BLaER1 (cell line): ENCODE data around the gene MEAF6.
"Not testable (repeated sequence)": the region's sequence is repeated elsewhere in the genome, so short reads cannot be mapped to it uniquely, and the experiment has no call there.

Experiments used
- H3K27ac ChIP-seq: shearing (Covaris generic); formaldehyde crosslinking; 2 replicates; pipeline ENCODE4 v1.8.1; 2022
- H3K27me3 ChIP-seq: shearing (Covaris generic); formaldehyde crosslinking; 2 replicates; pipeline ENCODE4 v1.8.1; 2022
- H3K36me3 ChIP-seq: shearing (Covaris generic); formaldehyde crosslinking; 2 replicates; pipeline ENCODE4 v1.8.1; 2022
- H3K4me1 ChIP-seq: shearing (Covaris generic); formaldehyde crosslinking; 2 replicates; pipeline ENCODE4 v1.8.1; 2022
- H3K4me2 ChIP-seq: shearing (Covaris generic); formaldehyde crosslinking; 2 replicates; pipeline ENCODE4 v1.8.1; 2022
- H3K4me3 ChIP-seq: shearing (Covaris generic); formaldehyde crosslinking; 2 replicates; pipeline ENCODE4 v1.8.1; 2022
- H3K9ac ChIP-seq: shearing (Covaris generic); formaldehyde crosslinking; 2 replicates; pipeline ENCODE4 v1.8.1; 2022
- H3K9me3 ChIP-seq: shearing (Covaris generic); formaldehyde crosslinking; 2 replicates; pipeline ENCODE4 v1.8.1; 2022
- H4K20me1 ChIP-seq: shearing (Covaris generic); formaldehyde crosslinking; 2 replicates; pipeline ENCODE4 v1.8.1; 2022
- Cebpa-rat ChIP-seq: shearing (Covaris generic); IDR thresholded peaks from 2 replicates; pipeline ENCODE4 v1.8.1; 2022

MEAF6 gene

DNA sequence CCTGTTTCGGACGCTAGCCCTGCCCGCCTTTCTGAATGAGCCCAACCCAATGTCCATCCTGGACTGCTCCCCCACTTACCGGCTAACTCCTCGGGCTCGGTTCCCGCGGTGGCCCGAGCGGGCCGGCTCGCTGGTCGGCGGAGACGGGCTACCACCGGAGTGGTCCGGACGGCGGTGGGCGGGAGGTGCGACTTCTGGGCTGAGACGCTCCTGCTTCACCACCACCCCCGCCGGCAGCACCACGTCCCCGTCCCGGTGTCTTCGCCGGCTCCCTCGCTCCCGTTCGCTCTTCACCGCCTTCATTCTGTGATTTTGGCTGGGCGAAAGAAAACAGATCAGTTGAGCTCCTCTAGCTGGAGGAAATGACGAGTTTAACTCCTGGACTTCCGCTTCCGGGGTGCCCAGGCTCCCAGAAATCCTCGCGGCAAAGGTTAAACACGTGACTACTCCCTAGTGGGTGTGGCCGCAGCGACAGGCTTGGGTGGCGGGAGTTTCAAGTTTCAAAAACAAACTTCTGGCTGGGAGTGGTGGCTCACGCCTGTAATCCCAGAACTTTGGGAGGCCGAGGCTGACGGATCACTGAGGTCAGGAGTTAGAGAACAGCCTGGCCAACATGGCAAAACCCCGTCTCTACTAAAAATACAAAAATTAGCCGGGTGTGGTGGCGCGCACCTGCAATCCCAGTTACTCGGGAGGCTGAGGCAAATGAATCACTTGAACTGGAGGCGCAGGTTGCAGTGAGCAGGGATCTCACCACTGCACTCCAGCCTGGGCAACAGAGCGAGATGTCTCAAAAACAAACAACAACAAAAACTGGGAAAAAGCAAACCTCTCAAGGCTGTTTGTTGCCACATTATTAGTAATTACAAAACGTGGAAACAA is 39.6 kb upstream of the MEAF6 start, which contains the start of gene SNIP1:
SNIP1 (minus strand) TSS at position 367 of the 882 bp plus-strand sequence; CDS start at position 303, 64 bp downstream.
- TF ChIP-seq Cebpa-rat = no peak
- peak within 1 kb of the TSS; percentile 87 for H3K27ac ChIP-seq
- H3K4me3 ChIP-seq = peak within 1 kb of the TSS; percentile 89
- H3K4me2 ChIP-seq = peak within 1 kb of the TSS; percentile 91
- peak within 1 kb of the TSS; percentile 92 for H3K9ac ChIP-seq
- H4K20me1 ChIP-seq = peaks cover 48% of the 10 kb centered on the region
- no peaks in the 10 kb centered on the region for H3K27me3 ChIP-seq
- H3K9me3 ChIP-seq = 0 out of 2 replicates have a peak, but pooled peaks cover 3% of the 10 kb centered on the region
- peaks cover 36% of the 10 kb centered on the region for H3K36me3 ChIP-seq
- peaks cover 29% of the 10 kb centered on the region for H3K4me1 ChIP-seq

DNA sequence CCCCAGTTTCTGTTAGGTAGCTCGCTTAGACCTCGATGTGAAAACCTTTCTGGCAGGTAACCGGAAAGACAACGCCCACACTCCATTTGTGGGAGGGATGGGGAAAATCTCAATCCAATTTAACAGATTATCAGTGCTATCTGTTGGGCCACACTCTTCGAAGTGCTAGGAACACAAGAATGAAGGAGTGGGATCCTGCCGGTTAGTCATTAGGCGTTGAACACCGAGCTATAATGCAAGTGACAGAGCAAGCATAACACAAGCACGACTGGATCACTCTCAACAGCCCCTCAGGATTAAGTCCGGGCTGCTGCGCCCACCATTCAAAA is 39.0 kb upstream of the MEAF6 start:
- Histone ChIP-seq H4K20me1 (peaks cover 51% of the 10 kb centered on the region), H3K36me3 (peaks cover 40% of the 10 kb centered on the region), H3K4me1 (peaks cover 27% of the 10 kb centered on the region), H3K27me3 (no peaks in the 10 kb centered on the region), H3K9ac (peak overlapping the region; percentile 92), H3K4me3 (peak overlapping the region; percentile 89), H3K27ac (peak overlapping the region; percentile 87), H3K4me2 (peak overlapping the region; percentile 91), H3K9me3 (0 out of 2 replicates have a peak, but pooled peaks cover 3% of the 10 kb centered on the region)
- TF ChIP-seq Cebpa-rat = no peak

DNA sequence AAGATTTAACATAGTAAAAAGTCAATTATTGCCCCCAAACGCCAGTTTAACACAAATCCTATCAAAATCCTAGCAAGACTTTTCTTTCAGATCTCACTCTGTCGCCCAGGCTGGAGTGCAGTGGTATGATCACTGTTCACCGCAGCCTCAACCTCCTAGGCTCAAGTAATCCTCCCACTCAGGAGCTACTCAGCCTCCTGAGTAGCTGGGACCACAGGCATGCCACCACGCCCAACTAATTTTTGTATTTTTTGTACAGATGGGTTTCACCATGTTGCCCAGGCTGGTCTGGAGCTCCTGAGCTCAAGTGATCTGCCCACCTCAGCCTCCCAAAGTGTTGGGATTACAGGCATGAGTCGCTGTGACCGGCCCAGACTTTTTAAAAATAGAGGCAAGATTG is 34.8 kb upstream of the MEAF6 start:
- H3K36me3 ChIP-seq = peaks cover 82% of the 10 kb centered on the region
- H3K27ac ChIP-seq = no peak overlapping the region
- H4K20me1 ChIP-seq = peaks cover 66% of the 10 kb centered on the region
- 0 out of 2 replicates have a peak overlapping the region, but pooled peaks have one; percentile 22 for H3K9ac ChIP-seq
- no peak for TF ChIP-seq Cebpa-rat
- H3K4me1 ChIP-seq = peaks cover 22% of the 10 kb centered on the region
- no peaks in the 10 kb centered on the region for H3K9me3 ChIP-seq
- H3K4me3 ChIP-seq = no peak overlapping the region
- H3K27me3 ChIP-seq = no peaks in the 10 kb centered on the region
- H3K4me2 ChIP-seq = no peak overlapping the region

DNA sequence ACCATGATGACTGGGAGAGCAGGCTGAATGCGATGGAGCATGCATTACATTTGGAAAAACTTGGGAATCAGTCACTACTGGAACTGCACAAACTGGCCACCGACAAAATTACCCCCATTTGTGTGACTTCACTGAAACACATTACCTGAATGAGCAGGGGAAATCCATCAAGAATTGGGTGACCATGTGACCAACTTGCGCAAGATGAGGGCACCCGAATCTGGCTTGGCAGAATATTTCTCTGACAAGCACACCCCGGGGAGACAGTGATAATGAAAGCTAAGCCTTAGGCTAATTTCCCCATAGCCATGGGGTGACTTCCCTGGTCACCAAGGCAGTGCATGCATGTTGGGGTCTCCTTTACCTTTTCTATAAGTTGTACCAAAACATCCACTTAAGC is 30.5 kb upstream of the MEAF6 start:
- H3K9ac ChIP-seq = no peak overlapping the region
- no peak overlapping the region for H3K4me2 ChIP-seq
- peaks cover 91% of the 10 kb centered on the region for H3K36me3 ChIP-seq
- no peak overlapping the region for H3K4me3 ChIP-seq
- H3K27ac ChIP-seq = no peak overlapping the region
- H3K4me1 ChIP-seq = 0 out of 2 replicates have a peak, but pooled peaks cover 3% of the 10 kb centered on the region
- peaks cover 47% of the 10 kb centered on the region for H4K20me1 ChIP-seq
- no peaks in the 10 kb centered on the region for H3K9me3 ChIP-seq
- H3K27me3 ChIP-seq = no peaks in the 10 kb centered on the region
- no peak for TF ChIP-seq Cebpa-rat

DNA sequence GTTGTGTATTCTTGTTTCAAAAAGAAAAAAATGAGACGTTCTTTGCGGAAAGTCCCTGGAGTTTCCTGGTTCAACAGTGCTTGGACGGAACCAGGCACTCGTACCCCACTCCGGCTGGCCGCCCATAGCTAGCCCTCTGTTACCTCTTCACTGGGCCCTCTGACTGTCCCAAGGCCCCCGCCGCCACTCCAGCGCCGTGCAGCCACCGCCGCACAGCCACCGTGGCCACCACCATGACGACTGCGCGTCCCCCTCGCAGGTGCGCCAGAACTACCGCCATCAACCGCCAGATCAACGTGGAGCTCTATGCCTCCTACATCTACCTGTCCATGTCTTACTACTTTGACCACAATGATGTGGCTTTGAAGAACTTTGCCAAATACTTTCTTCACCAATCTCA is 30.0 kb upstream of the MEAF6 start:
- Histone ChIP-seq H3K4me2 (no peak overlapping the region), H4K20me1 (peaks cover 42% of the 10 kb centered on the region), H3K27me3 (no peaks in the 10 kb centered on the region), H3K36me3 (peaks cover 91% of the 10 kb centered on the region), H3K9ac (no peak overlapping the region), H3K4me1 (no peaks in the 10 kb centered on the region), H3K27ac (no peak overlapping the region), H3K9me3 (no peaks in the 10 kb centered on the region), H3K4me3 (no peak overlapping the region)
- TF ChIP-seq Cebpa-rat = no peak

DNA sequence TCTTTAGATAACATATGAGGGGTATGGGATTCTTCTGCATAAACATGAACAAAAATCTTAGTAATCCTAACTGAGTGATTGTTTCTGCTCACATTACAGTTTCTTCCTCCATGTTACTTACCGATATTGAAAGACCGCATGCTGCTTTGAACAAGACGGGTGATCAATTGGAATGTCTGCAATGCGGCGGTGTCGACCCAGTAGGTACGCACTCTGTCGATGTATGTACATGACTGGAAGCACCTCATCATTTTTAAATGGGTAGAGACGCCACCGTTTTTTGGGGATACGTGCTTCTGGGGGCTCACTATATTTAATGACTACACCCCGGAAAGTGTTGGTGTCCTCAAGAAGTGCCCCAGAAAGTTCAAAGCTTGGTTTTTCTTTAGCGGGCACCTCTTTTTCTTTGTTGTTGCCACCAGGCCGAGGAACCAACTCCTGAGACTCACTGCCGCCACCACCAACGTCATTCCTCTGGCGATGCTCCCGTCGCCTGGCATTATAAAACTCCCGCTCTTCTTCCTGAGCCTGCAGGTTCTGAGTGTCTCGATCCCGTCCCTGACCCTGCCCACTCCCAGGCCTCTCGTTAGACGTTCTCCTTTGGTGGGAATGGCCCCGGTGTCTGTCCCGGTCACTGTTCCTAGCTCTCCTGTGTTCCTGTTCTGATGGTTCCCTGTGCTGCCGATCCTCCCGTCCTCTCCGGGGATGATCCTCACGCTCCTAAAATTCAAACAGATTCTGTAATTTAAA is 25.6 kb upstream of the MEAF6 start:
- Histone ChIP-seq H3K36me3 (peaks cover 94% of the 10 kb centered on the region), H3K4me2 (no peak overlapping the region), H3K4me3 (no peak overlapping the region), H3K27ac (no peak overlapping the region), H3K4me1 (no peaks in the 10 kb centered on the region), H4K20me1 (peaks cover 50% of the 10 kb centered on the region), H3K27me3 (no peaks in the 10 kb centered on the region), H3K9ac (no peak overlapping the region), H3K9me3 (no peaks in the 10 kb centered on the region)
- TF ChIP-seq Cebpa-rat = no peak

DNA sequence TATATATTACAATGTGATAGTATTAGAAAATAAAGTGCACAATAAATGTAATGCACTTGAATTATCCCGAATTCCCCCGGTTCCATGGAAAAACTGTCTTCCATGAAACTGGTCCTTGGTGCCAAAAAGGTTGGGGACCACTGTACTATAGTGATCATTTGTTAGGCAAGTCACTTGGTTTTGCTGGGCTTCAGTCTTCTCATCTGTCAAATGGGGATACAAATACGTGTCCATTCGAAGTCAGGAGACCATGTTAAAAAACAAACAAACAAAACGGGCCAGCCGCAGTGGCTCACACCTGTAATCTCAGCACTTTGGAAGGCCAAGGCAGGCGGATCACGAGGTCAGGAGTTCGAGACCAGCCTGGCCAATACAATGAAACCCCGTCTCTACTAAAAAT is 24.6 kb upstream of the MEAF6 start:
- not testable (repeated sequence) for H3K9me3 ChIP-seq
- H4K20me1 ChIP-seq = peaks cover 44% of the 10 kb centered on the region; the same call in 1 of the 2 replicates

DNA sequence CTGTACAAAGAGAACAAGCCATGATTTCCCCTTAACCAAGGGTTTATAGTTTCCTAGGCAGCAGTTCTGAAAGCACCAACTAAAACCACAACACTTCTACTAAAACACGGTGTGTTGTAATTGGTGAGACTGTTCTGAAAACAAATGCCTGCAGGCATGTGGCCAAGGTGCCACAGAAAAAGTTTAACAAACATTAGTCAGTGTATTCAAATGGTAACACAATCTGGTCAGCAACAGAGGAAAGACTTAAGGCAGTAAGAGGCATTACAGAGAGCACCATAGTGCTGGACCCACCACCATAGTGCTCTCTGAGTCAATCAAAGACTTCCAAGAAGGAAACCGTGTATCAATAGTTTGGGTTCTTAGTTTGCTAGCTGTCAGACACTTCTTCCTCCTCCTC is 22.8 kb upstream of the MEAF6 start:
- H3K27me3 ChIP-seq = no peaks in the 10 kb centered on the region
- H4K20me1 ChIP-seq = peaks cover 32% of the 10 kb centered on the region; the same call in 1 of the 2 replicates
- no peaks in the 10 kb centered on the region for H3K4me1 ChIP-seq
- H3K9me3 ChIP-seq = no peaks in the 10 kb centered on the region
- H3K9ac ChIP-seq = no peak overlapping the region
- no peak for TF ChIP-seq Cebpa-rat
- H3K4me3 ChIP-seq = no peak overlapping the region
- H3K36me3 ChIP-seq = peaks cover 91% of the 10 kb centered on the region
- no peak overlapping the region for H3K4me2 ChIP-seq
- no peak overlapping the region for H3K27ac ChIP-seq

More for the DNA sequence above, 24.6 kb upstream of the MEAF6 start:
- H3K27me3 ChIP-seq, H3K4me2 ChIP-seq, H3K27ac ChIP-seq, H3K4me3 ChIP-seq, H3K4me1 ChIP-seq, H3K9ac ChIP-seq: not testable (repeated sequence)
- H3K36me3 ChIP-seq = peaks cover 90% of the 10 kb centered on the region

DNA sequence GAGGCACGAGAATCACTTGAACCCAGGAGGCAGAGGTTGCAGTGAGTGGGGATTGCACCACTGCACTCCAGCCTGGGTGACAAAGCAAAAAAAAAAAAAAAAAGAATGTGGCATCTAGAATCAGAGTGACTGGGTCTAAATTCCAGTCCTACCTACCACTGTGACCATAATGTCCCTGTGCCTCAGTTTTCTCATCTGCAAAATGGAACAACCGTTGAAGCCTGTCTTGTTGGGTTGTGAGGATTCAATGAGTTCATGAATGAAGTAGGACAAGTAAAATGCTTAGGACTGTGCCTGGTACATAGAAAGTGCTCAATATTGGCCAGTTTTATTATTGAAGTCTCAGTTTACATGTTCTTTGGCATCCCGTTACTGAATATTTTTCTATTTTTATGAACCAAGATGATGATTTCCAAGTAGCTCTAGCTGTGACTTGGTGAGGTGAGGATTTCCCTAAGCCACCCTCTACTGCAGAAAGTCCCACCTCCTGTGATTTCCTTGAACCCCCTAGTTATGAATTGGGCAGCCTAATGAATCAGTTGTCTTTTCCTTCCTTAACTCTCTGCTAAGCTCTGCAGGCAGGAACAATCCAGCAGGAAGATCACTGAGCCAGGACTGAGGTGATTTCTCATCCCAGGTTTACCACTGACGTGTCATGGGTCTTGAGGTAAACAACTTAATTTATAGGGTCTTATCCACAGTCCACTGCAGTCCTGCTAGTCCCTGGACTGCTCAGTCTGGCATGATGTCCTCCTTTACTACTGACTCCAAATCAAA is 18.9 kb upstream of the MEAF6 start:
- no peak for TF ChIP-seq Cebpa-rat
- H3K9me3 ChIP-seq = no peaks in the 10 kb centered on the region
- no peak overlapping the region for H3K27ac ChIP-seq
- no peaks in the 10 kb centered on the region for H3K27me3 ChIP-seq
- no peak overlapping the region for H3K4me3 ChIP-seq
- H3K36me3 ChIP-seq = peaks cover 56% of the 10 kb centered on the region
- no peak overlapping the region for H3K4me2 ChIP-seq
- no peak overlapping the region for H3K9ac ChIP-seq
- H4K20me1 ChIP-seq = peaks cover 20% of the 10 kb centered on the region; the same call in 1 of the 2 replicates
- no peaks in the 10 kb centered on the region for H3K4me1 ChIP-seq

DNA sequence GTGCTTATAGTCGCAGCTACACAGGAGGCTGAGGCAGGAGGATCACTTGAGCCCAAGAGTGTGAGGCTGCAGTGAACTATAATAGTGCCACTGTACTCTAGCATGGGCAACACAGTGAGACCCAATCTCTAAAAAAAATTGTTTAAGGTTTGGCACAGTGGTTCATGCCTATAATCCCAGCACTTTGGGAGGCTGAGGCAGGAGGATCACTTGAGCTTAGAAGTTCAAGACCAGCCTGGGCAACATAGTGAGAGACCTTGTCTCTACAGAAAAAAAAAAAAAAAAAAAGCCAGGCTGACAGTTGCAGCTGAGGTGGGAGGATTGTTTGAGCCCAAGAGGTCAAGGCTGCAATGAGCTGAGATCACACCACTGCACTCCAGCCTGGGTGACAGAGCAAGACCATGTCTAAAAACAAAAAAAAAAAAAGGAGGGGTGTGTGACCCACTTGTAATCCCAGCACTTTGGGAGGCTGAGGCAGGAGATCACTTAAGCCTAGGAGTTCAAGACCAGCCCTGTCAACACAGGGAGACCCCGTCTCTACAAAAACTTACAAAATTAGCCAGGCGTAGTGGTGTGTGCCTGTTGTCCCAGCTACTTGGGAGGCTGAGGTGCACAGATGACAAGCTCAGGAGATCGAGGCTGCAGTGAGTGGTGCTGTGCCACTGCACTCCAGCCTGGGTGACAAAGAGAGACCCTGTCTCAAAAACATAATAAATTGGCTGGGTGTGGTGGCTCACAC is 18.0 kb upstream of the MEAF6 start:
- Histone ChIP-seq H3K36me3 (peaks cover 47% of the 10 kb centered on the region), H4K20me1 (peaks cover 15% of the 10 kb centered on the region; the same call in 1 of the 2 replicates)
- not testable (repeated sequence) for H3K27ac ChIP-seq, H3K9ac ChIP-seq, H3K9me3 ChIP-seq, H3K4me2 ChIP-seq, H3K4me1 ChIP-seq, H3K4me3 ChIP-seq, H3K27me3 ChIP-seq

DNA sequence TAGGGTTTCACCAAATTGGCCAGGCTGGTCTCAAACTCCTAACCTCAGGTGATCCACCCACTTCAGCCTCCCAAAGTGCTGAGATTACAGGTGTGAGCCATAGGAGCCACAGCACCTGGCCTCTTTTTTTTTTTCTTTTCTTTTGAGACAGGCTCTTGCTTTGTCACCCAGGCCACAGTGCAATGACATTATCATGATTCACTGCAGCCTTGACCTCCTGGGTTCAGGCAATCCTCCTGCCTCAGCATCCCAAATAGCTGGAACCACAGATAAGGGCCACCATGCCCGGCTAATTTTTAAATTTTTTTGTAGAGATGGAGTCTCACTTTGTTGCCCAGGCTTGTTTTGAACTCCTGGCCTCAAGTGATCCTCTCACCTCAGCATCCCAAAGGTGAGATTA is 15.3 kb upstream of the MEAF6 start:
- not testable (repeated sequence) for H3K4me3 ChIP-seq, H3K9ac ChIP-seq, H3K9me3 ChIP-seq, H3K4me2 ChIP-seq, H4K20me1 ChIP-seq, H3K27ac ChIP-seq, H3K4me1 ChIP-seq, H3K27me3 ChIP-seq
- peaks cover 23% of the 10 kb centered on the region for H3K36me3 ChIP-seq
